HG03097 (cell line): Measurements from ENCODE around the gene CLDN6.
"Not testable (repeated sequence)": the region's sequence is repeated elsewhere in the genome, so short reads cannot be mapped to it uniquely, and the experiment has no call there.

Source experiments
- ATAC-seq: cut with Tn5 transposase; IDR thresholded peaks from one replicate; pipeline ENCODE4 v1.9.1; 2021; ENCODE audit not compliant: unreplicated experiment, low FRiP score

Gene CLDN6

DNA sequence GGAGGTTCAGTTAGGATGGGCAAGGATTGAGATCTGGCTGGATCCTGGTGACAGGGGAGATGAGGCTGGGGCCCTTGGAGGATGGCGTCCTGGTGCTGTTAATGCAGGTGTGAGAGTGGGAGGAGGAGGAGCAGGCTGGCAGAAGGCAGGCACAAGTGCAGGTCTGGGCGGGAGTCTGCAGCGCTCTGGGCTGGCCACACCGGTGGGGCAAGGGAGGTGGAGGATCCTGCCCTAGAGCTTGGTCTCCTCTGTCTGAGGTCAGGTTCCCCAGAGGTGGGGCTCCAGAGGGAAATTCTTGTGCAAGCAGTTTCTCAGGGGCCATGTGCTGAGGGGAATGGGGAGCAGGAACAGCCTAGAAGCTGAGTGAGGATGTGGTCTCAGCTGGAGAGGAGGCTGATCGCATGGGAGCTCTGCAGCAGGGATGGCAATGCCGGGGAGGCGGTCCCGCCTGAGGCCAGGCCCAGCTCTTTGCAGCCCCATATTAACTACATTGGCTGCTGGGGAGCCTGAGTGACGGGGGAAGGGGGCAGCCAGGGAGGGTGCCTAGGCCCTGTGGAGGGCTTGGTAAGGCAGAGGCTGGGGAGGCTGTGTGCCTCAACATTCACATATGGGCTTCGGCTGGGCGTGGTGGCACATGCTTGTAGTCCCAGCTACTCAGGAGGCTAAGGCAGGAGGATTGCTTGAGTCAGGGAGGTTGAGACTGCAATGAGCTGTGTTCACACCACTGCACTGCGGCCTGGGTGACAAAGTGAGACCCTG lies 34.8 kb upstream of the CLDN6 start:
- ATAC-seq = not testable (repeated sequence)

- no peak for ATAC-seq
Observed at GRCh38 chr16:3051494-3051893, 33.5 kb upstream of the CLDN6 start.

GRCh38 chr16:3051009-3051408 lies 33.0 kb upstream of the CLDN6 start:
- ATAC-seq = no peak

DNA sequence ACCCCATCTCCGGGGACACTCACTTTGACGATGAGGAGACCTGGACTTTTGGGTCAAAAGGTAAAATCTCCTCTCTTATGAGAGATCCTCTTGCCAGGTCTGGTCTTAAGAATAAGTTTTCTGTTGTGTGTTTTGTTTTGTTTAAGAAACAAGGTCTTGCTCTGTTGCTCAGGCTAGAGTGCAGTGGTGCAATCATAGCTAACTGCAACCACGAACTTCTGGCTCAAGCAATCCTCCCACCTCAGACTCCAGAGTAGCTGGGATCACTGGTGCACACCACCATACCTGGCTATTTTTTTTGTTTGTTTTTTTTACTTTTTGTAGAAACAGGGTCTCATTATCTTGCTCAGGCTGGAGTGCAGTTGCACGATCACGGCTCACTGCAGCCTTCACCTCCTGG lies 32.5 kb upstream of the CLDN6 start:
- no peak for ATAC-seq

DNA sequence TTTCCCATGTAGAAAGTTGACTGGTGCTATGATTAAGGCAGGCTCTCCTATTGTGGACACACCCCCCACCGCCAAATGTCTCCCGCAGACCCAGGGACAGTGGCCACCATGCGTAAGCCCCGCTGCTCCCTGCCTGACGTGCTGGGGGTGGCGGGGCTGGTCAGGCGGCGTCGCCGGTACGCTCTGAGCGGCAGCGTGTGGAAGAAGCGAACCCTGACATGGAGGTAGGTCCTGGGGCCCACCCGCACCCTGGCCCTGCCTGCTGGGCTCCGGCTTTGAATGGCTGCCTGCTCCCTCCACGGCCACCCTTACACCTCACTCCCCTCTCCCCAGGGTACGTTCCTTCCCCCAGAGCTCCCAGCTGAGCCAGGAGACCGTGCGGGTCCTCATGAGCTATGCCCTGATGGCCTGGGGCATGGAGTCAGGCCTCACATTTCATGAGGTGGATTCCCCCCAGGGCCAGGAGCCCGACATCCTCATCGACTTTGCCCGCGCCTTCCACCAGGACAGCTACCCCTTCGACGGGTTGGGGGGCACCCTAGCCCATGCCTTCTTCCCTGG lies 32.0 kb upstream of the CLDN6 start:
- ATAC-seq = no peak

DNA sequence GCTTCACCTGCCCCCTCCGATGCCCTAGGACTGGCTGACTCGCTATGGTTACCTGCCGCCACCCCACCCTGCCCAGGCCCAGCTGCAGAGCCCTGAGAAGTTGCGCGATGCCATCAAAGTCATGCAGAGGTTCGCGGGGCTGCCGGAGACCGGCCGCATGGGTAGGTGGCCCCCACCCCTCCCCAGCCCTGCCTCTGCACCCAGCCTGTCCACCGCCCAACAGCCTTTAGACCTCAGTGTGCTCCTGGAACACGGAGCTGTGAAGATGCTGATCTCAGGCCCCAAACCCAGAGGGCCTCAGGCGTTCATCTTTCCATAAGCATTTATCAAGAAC lies 29.4 kb upstream of the CLDN6 start:
- no peak for ATAC-seq

DNA sequence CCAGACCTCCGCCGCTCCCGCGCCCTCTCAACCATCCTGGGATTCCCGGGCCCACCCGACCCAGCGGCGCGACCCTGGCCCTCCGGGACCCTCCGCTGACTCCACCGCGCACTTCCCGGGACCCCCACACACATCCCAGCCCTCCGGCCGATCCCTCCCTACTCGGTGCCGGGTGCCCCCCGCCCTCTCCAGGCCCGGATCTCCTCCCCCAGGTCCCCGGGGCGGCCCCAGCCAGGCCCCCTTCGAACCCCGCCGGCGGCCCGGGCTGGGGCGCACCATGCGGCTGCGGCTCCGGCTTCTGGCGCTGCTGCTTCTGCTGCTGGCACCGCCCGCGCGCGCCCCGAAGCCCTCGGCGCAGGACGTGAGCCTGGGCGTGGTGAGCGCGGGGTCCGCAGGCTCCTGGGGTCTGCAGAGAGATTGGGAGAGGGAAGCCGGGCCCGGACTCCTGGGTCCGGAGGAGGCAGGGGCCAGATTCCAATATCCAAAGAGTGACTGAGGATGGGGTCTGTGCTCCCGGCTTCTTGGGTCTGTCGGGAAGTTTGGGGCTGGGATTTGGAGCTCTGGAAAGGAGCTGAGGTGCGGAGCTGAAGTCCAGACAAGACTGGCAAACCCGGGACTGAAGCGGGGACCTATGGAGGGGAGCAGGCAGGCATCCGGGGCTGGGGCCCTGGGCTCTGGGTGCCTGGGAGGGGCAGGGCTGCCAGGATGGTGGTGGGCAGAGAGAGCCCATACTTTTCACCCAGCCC lies 28.8 kb upstream of the CLDN6 start:
- ATAC-seq = no peak

DNA sequence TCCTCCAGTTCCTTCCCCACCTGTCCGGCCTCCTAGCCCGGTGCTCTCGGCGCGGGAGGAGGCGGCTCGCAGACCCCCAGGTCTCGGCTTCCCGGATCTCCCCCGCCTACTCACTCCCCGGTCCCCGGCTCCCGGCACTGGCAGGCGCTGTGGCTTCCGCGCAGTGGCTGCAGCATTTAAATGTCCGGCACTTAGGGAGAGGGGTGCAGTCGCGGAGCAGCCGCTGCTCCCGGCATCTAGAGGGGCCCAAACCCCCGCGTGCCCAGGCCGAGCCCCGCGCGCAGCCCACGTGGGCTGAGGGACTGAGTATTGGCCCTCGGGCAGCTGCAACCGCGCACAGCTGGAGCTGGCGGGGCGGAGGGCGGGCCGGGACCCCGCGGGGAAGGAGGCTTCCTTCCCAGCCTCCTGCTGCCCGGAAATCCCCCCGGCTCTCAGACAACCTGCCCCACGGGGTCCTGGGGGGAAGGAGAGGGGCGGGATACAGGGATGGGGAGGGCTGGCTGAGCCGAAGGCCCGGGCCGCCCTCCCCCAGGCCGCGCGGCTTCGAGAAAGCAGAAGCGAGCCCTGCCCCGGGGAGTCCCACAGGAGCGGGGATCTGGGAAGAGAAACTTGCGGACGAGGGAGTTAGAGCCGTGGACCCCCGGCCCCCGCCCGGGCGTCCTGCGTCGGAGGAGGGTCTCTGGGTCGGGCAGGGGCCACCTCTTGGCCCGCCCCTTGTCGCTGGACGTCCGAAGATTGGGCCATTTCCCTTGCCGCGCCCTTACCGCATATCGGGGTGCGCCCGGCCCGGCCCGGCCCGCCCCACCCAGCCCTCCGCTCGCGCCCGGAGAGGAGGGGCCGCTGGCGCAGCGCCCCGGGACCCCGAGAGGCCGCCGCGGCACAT lies 28.0 kb upstream of the CLDN6 start, which contains the start of gene MMP25:
MMP25 (plus strand) TSS at position 804 of the 883 bp plus-strand sequence. CDS start 357 bp downstream, outside the sequence.
- no peak for ATAC-seq

GRCh38 chr16:3044708-3045107 lies 26.7 kb upstream of the CLDN6 start:
- ATAC-seq = no peak

DNA sequence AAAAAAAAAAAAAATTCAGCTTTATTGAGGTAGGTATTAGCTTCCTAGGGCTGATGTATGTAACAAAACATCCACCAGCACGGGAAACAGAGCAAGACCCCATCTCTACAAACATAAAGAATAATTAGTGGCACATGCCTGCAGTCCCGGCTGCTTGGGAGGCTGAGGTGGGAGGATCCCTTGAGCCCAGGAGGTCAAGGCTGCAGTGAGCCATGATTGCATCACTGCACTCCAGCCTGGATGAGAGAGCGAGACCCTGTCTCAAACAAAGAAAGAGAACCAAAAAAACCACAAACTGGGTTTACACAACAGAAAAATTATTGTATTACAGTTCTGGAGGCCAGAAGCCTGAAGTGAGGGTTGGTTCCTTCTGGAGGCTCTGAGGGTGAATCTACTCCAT lies 24.4 kb upstream of the CLDN6 start:
- ATAC-seq = no peak

DNA sequence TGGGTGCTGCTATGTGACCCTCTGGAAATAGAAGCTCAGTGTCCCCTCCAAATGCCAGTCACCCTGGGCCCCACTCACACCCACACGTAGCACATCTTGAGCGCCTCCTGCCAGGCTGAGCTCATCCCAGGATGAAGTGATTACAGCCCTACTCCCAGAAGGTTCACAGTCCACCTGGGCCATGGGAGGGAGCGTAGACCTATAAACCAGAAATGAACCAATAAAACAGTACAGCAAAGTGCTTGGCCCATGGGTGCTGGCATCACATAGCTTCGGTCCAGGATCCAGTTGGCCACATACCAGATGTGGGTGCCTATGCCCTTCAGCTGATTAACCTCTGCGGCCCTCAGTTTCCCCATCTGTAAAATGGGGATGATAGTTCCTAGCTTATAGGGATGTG lies 20.9 kb upstream of the CLDN6 start:
- no peak for ATAC-seq

- no peak for ATAC-seq
Observed at GRCh38 chr16:3038256-3038655, 20.3 kb upstream of the CLDN6 start.

- no peak for ATAC-seq
Observed at GRCh38 chr16:3036726-3037315, 18.8 kb upstream of the CLDN6 start, which contains the start of gene BICDL2. Gene BICDL2 (minus strand): TSS chr16:3036944. CDS start chr16:3035496, 1,448 bp downstream.

DNA sequence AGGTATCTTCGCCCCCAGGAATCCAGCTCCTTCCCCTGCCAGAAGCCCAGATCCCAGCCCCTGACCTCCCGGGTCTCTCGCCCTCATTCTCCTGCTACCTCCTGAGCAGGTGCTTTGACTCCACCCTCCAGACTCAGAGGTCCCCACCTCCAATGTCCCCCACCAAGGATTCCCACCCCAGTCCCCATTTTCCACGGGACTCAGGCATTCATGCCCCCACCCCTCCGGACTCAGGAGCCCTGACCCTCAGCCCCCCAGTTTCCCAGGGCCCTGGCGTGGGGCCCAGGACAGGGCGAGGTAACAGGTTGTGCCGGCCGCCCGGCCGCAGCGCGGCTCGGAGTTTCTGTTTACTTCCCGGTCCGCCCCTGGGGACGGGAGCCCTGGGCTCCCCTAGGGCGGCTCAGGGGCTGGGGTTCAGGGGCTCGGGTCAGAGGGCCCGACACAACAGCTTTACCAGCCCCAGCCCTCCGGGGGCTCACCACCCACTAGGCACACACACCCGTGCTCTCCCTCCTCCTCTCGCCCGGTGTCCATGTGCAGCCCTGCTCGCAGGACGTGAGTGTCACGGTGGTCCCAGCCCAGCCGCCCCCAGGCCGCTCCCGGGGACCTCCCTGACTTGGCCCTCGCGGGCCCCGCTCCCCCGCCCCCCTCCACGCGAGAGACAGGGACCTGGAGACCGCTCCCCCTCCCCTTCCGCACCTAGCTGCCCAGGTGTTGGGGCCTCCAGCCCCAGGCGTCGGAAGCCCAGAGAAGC lies 18.2 kb upstream of the CLDN6 start:
- ATAC-seq = no peak

DNA sequence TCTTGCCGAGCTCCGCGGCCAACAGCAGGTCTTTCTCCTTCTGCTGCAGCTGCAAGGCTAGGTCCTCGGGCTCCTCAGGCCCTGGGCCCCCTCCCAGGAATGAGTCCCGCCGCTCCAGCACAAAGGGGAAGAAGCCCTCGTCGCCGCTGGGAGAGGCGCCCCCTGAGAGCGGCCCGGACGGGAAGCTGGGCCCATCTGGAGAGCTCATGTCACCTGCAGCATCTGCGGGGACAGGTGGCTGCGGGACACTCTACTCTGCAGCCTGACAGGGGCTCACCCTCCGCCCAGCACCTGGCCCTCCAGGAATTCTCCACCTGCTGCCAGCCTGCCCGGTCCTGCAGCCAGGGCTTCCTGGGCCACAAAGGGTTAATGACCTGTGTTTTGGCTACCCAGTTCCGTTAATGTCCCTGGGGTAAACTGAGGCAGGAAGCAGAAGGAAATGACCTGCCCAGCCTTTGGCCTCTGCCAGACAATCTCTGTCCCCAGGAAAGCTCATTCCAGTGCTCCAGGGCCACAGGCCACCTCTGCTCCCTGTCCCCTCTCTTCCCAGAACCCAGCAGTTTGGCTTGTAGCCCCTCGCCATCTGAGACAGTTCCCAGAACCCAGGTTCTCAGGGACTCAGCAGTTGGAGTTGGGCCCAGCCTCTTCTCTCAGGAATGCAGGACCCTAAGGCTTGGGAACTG lies 17.4 kb upstream of the CLDN6 start:
- ATAC-seq = no peak

GRCh38 chr16:3032624-3033023 lies 14.6 kb upstream of the CLDN6 start:
- no peak for ATAC-seq

- ATAC-seq = no peak
Observed at GRCh38 chr16:3030222-3031212, 12.5 kb upstream of the CLDN6 start.
